ENCODE measurements around the gene C3orf18.

C3orf18 gene

GRCh38 chr3:50586763-50587070, 19.2 kb upstream of the C3orf18 start:
- Histone ChIP-seq H3K36me3 (ENCODE audit: control insufficient read depth, insufficient read depth, low read length) (peaks cover 18% of the 10 kb centered on the region), H3K27ac (ENCODE audit: low read depth, low read length) (no peak overlapping the region), H3K27me3 (ENCODE audit: control insufficient read depth, insufficient read depth, low read length) (no peaks in the 10 kb centered on the region), H3K9ac (ENCODE audit: low read length) (no peak overlapping the region), H3K9me3 (ENCODE audit: control insufficient read depth, insufficient read depth, low read depth, low read length) (no peaks in the 10 kb centered on the region), H3K4me3 (ENCODE audit: low read depth, low read length) (no peak overlapping the region), H3K4me1 (ENCODE audit: control insufficient read depth, insufficient read depth, low read length) (no peaks in the 10 kb centered on the region)

DNA sequence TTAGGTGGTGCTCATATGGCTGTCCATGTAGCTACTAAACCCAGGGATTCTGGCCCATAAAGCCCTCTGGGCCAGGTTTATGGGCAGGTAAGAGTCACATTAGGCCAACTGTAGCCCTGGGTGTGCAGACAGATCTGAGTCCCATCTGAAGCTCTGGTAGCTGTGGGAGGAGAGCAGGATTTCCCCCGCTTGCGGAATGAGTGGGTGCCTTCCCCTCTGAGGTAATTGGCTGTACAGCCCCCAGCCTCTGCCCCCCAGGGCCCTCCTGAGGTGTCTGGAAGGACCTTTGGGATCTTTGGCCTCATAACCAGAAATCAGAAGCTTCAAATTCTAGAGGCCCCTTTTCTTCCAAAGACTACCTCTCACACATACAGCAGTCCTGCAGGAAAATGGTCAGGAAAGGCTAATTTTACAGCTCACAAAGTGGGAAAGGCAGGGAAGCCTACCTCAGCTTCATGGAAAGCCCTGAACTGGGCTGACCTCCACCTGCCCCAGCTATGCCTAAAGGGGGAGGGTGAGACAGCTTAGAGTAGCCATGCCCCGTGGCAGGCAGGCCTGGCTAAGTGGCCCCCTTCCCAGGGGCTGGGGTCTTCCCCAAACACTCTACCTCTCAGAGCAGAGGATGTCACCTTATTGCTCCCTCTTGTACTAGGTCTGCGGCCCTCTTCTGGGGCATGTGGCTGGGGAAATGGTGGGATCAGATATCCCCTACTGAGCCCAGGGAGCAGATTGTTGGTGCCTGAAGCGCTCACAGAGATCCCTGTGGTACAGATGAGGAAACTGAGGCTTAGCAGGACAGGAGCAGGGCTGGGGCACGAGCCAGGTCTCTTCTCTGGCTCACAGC, 18.6 kb upstream of the C3orf18 start:
- Histone ChIP-seq H3K27me3 (ENCODE audit: control insufficient read depth, insufficient read depth, low read length) (no peaks in the 10 kb centered on the region), H3K36me3 (ENCODE audit: control insufficient read depth, insufficient read depth, low read length) (peaks cover 24% of the 10 kb centered on the region), H3K9me3 (ENCODE audit: control insufficient read depth, insufficient read depth, low read depth, low read length) (no peaks in the 10 kb centered on the region), H3K27ac (ENCODE audit: low read depth, low read length) (no peak overlapping the region), H3K9ac (ENCODE audit: low read length) (no peak overlapping the region), H3K4me3 (ENCODE audit: low read depth, low read length) (no peak overlapping the region), H3K4me1 (ENCODE audit: control insufficient read depth, insufficient read depth, low read length) (no peaks in the 10 kb centered on the region)

GRCh38 chr3:50584391-50584790, 16.8 kb upstream of the C3orf18 start:
- H3K9me3 ChIP-seq (ENCODE audit: control insufficient read depth, insufficient read depth, low read depth, low read length), result no peaks in the 10 kb centered on the region
- H3K36me3 ChIP-seq (ENCODE audit: control insufficient read depth, insufficient read depth, low read length), result peaks cover 40% of the 10 kb centered on the region
- peak overlapping the region; percentile 37 for H3K9ac ChIP-seq (ENCODE audit: low read length)
- no peaks in the 10 kb centered on the region for H3K27me3 ChIP-seq (ENCODE audit: control insufficient read depth, insufficient read depth, low read length)
- no peak overlapping the region for H3K4me3 ChIP-seq (ENCODE audit: low read depth, low read length)
- H3K4me1 ChIP-seq (ENCODE audit: control insufficient read depth, insufficient read depth, low read length), result no peaks in the 10 kb centered on the region
- no peak overlapping the region for H3K27ac ChIP-seq (ENCODE audit: low read depth, low read length)

DNA sequence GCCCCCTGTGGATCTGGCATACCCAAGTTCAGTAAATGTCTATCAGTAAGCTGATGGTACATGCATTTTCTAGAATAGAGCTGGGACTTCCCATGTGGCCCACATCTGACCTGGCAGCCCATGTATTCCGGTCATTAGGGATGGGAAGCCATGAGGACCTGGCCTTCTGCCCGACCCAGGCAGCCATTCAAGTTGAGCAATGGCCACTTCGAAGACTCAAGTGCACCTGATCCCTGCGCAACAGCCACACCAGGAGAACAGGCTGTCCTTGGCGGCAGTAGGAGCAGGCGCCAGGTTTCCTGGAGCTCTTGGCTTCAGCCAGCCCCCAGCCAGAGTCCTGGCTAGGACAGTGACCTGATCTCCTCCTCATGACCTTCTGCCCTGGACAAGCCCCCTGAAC, 16.4 kb upstream of the C3orf18 start:
- Histone ChIP-seq H3K9ac (ENCODE audit: low read length) (peak overlapping the region; percentile 37), H3K27me3 (ENCODE audit: control insufficient read depth, insufficient read depth, low read length) (no peaks in the 10 kb centered on the region), H3K9me3 (ENCODE audit: control insufficient read depth, insufficient read depth, low read depth, low read length) (no peaks in the 10 kb centered on the region), H3K36me3 (ENCODE audit: control insufficient read depth, insufficient read depth, low read length) (peaks cover 43% of the 10 kb centered on the region), H3K4me1 (ENCODE audit: control insufficient read depth, insufficient read depth, low read length) (no peaks in the 10 kb centered on the region), H3K27ac (ENCODE audit: low read depth, low read length) (no peak overlapping the region), H3K4me3 (ENCODE audit: low read depth, low read length) (no peak overlapping the region)

DNA sequence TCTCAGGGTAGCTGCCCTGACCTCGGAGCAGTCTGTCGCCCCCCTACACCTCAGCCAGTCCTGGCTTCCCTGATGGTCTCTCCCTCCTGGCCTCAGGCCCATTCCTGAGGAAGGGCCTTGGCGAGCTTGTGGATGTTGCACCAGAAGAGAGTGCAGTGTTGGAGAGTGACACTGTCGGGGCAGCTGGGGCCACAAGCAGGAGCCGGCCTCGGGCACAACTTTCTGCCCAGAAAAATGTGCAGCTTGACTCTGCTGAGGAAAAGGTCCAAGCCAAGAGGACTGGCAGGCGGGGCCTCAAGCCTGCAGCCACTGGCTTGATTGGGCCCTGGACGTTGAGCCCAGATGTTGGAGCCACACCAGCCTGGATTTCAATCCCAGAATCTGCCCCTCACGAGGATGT, 14.5 kb upstream of the C3orf18 start:
- Histone ChIP-seq H3K4me1 (ENCODE audit: control insufficient read depth, insufficient read depth, low read length) (no peaks in the 10 kb centered on the region), H3K27me3 (ENCODE audit: control insufficient read depth, insufficient read depth, low read length) (no peaks in the 10 kb centered on the region), H3K36me3 (ENCODE audit: control insufficient read depth, insufficient read depth, low read length) (peaks cover 61% of the 10 kb centered on the region)

DNA sequence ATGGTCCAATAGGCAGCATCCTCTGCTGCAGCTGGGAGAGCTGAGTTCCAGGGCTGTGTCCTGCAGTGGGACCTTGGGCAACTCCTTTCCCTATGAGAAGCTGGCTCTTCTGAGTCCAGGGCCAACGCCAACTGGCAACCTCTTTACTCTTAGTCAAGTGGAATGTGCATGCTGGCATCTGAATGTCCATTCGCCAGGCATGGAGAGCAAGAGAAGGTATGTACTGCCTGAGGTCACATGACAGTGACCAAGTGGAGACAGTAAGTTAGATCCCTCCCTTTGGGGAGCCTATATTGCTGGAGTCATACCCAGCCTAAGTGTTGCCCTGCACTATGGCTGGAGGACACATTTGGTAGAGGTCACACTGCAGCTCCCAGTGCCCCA, 13.9 kb upstream of the C3orf18 start:
- Histone ChIP-seq H3K9ac (ENCODE audit: low read length) (no peak overlapping the region), H3K4me3 (ENCODE audit: low read depth, low read length) (no peak overlapping the region), H3K36me3 (ENCODE audit: control insufficient read depth, insufficient read depth, low read length) (peaks cover 66% of the 10 kb centered on the region), H3K27me3 (ENCODE audit: control insufficient read depth, insufficient read depth, low read length) (no peaks in the 10 kb centered on the region), H3K9me3 (ENCODE audit: control insufficient read depth, insufficient read depth, low read depth, low read length) (no peaks in the 10 kb centered on the region), H3K27ac (ENCODE audit: low read depth, low read length) (no peak overlapping the region), H3K4me1 (ENCODE audit: control insufficient read depth, insufficient read depth, low read length) (no peaks in the 10 kb centered on the region)

More for the DNA sequence above, 14.5 kb upstream of the C3orf18 start:
- no peaks in the 10 kb centered on the region for H3K9me3 ChIP-seq (ENCODE audit: control insufficient read depth, insufficient read depth, low read depth, low read length)
- H3K9ac ChIP-seq (ENCODE audit: low read length), result no peak overlapping the region
- H3K27ac ChIP-seq (ENCODE audit: low read depth, low read length), result no peak overlapping the region
- no peak overlapping the region for H3K4me3 ChIP-seq (ENCODE audit: low read depth, low read length)

DNA sequence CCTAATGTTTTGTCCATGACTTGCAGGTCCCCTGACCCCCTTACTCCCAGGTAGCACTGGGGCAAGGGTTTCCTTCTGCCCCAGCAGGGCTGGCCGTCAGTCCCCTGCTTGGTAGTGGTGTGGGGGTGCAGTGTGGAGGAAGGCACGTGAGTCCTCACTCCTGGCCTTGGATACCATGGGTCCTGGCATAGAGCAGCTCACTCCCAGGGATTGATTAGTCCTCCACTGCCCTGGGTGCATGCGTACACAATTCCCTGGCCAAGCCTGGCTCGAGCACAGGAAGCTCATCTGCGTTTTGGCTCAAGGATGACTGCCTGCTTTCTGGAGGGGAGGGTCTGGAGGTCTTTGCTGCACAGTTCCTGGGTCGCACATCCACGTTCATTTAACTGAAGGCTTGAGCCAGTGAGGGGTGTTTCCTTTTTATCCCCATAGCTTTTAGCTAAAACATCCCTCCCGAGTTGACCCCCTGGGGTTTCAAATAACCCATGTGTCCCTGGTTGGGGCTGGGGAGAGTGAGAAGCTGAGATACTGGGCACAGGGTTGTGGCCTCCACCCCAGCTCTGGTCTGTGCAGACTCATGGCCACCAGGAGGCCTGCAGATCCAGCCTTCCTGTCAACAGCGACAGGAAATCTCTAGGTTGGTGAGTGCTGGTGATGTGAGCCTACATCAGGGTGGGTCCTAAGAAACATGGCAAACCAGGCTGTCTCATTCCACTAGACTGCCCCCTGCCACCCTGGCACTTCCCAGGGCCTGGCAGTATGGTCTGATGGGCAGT, 13.3 kb upstream of the C3orf18 start:
- H3K9me3 ChIP-seq (ENCODE audit: control insufficient read depth, insufficient read depth, low read depth, low read length), result no peaks in the 10 kb centered on the region
- no peaks in the 10 kb centered on the region for H3K27me3 ChIP-seq (ENCODE audit: control insufficient read depth, insufficient read depth, low read length)
- peaks cover 66% of the 10 kb centered on the region for H3K36me3 ChIP-seq (ENCODE audit: control insufficient read depth, insufficient read depth, low read length)
- no peak overlapping the region for H3K9ac ChIP-seq (ENCODE audit: low read length)
- H3K4me3 ChIP-seq (ENCODE audit: low read depth, low read length), result no peak overlapping the region
- H3K27ac ChIP-seq (ENCODE audit: low read depth, low read length), result no peak overlapping the region
- H3K4me1 ChIP-seq (ENCODE audit: control insufficient read depth, insufficient read depth, low read length), result no peaks in the 10 kb centered on the region

DNA sequence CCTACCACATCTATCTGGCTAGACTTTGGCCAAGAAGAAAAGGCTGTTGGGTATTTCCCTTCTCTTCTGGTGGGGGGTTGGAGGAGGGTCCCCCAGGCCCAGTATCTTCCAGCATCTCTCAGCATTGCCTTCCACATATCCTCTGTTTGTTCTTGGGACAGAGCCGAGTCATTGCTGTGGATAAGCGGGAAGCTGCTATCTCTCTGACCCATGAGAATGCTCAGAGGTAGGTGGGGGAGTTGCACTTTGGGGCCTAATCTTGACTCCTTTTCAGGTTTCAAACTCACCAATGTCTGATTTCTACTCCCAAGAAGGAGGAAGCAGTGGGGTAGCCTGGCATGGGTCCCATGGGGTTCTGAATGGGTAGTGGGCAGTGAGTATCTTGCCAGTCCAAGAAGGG, 9.8 kb upstream of the C3orf18 start:
- H3K36me3 ChIP-seq (ENCODE audit: control insufficient read depth, insufficient read depth, low read length), result peaks cover 66% of the 10 kb centered on the region
- H3K27ac ChIP-seq (ENCODE audit: low read depth, low read length), result no peak overlapping the region
- no peaks in the 10 kb centered on the region for H3K27me3 ChIP-seq (ENCODE audit: control insufficient read depth, insufficient read depth, low read length)
- H3K4me1 ChIP-seq (ENCODE audit: control insufficient read depth, insufficient read depth, low read length), result no peaks in the 10 kb centered on the region
- H3K9me3 ChIP-seq (ENCODE audit: control insufficient read depth, insufficient read depth, low read depth, low read length), result no peaks in the 10 kb centered on the region
- no peak overlapping the region for H3K4me3 ChIP-seq (ENCODE audit: low read depth, low read length)
- H3K9ac ChIP-seq (ENCODE audit: low read length), result no peak overlapping the region

- Histone ChIP-seq H3K4me1 (ENCODE audit: control insufficient read depth, insufficient read depth, low read length) (no peaks in the 10 kb centered on the region), H3K27me3 (ENCODE audit: control insufficient read depth, insufficient read depth, low read length) (no peaks in the 10 kb centered on the region), H3K9me3 (ENCODE audit: control insufficient read depth, insufficient read depth, low read depth, low read length) (no peaks in the 10 kb centered on the region), H3K36me3 (ENCODE audit: control insufficient read depth, insufficient read depth, low read length) (peaks cover 47% of the 10 kb centered on the region), H3K4me3 (ENCODE audit: low read depth, low read length) (no peak overlapping the region), H3K27ac (ENCODE audit: low read depth, low read length) (no peak overlapping the region), H3K9ac (ENCODE audit: low read length) (no peak overlapping the region)
Measured at GRCh38 chr3:50575372-50575771, 7.8 kb upstream of the C3orf18 start.

- H3K4me3 ChIP-seq (ENCODE audit: low read depth, low read length), result no peak overlapping the region
- H3K4me1 ChIP-seq (ENCODE audit: control insufficient read depth, insufficient read depth, low read length), result no peaks in the 10 kb centered on the region
- H3K36me3 ChIP-seq (ENCODE audit: control insufficient read depth, insufficient read depth, low read length), result peaks cover 38% of the 10 kb centered on the region
- H3K27ac ChIP-seq (ENCODE audit: low read depth, low read length), result no peak overlapping the region
- no peaks in the 10 kb centered on the region for H3K9me3 ChIP-seq (ENCODE audit: control insufficient read depth, insufficient read depth, low read depth, low read length)
- H3K9ac ChIP-seq (ENCODE audit: low read length), result no peak overlapping the region
- no peaks in the 10 kb centered on the region for H3K27me3 ChIP-seq (ENCODE audit: control insufficient read depth, insufficient read depth, low read length)
Measured at GRCh38 chr3:50574444-50574831, 6.9 kb upstream of the C3orf18 start.

DNA sequence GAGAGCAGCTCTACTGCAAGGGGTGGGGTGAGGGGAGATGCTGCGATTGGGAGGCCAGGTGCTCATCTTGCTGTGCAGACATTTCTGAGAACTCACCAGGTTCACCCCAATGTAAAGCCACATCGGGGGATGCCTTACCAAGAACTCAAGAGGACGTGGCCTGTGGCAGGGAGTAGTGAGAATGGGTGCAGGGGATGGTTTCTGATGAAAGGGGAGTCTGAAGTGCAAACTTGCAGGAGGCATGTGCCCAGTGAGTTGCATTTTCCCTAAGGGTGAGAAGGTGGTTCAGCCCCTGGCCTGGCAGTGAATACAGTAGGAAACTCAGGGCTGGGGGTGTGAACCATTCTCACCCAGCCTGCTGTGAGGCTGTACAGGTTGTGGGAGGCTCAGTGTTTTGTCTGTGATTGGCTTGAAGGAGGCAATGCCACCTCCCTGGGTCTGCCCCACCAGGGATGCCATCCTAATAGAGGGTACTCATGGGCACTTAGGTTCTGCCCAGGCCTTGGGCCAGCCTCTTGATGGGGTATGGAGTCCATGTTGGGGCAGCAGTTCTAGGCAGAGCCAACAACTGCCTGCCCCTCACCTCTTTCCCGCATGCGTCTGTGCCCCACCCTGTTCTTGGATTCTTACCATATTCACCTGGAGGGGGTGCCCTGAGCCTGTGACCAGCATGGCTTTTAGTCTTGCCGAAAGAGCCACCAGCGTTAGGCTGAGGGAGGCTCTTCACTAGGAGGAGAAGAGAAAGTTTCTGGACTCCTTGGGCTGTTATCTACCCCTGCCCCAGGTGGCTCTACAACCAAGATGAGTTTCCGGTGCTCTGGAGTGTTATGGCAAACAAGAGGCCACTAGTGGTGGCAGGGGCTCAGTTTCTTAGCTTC, 6.3 kb upstream of the C3orf18 start:
- H3K9ac ChIP-seq (ENCODE audit: low read length), result no peak overlapping the region
- no peaks in the 10 kb centered on the region for H3K4me1 ChIP-seq (ENCODE audit: control insufficient read depth, insufficient read depth, low read length)
- no peak overlapping the region for H3K4me3 ChIP-seq (ENCODE audit: low read depth, low read length)

More for the DNA sequence above, 6.3 kb upstream of the C3orf18 start:
- H3K9me3 ChIP-seq (ENCODE audit: control insufficient read depth, insufficient read depth, low read depth, low read length), result no peaks in the 10 kb centered on the region
- H3K27ac ChIP-seq (ENCODE audit: low read depth, low read length), result no peak overlapping the region
- peaks cover 34% of the 10 kb centered on the region for H3K36me3 ChIP-seq (ENCODE audit: control insufficient read depth, insufficient read depth, low read length)
- H3K27me3 ChIP-seq (ENCODE audit: control insufficient read depth, insufficient read depth, low read length), result no peaks in the 10 kb centered on the region
